ENCODE measurements around the gene PABPN1L. TPM values are rescaled to one million over a fixed set of nuclear protein-coding genes. Genes with fewer than 3 reads are reported as not detected.

The PABPN1L gene
- total and polyA plus RNA-seq, 10 of the 15 experiments (the other 5 are each of a cell fraction or from before 2014, with no cell fraction given): not detected

DNA sequence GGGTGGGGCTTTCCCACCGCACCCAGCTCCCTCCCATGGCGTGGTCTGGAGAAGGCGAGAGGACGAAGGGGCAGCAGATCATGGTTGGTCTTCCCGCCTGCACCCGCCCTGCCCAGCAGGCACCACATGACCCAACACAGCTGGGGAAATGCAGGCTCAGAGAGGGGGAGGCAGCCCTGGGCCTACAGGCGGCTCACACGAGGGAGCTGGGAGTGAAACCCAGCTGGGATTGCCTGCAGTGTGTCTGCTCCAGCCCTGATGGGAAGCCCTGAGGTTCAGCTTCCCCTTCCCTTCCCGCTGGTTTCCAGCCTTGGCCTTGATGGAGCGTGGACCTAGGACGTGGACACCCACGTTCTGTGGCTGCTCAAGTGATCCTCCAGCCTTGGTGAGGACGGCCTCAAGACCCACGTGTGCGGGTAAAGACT lies 20.0 kb upstream of the PABPN1L start:
- Histone ChIP-seq H3K4me2 (ENCODE audit: control insufficient read depth, insufficient read depth) (no peak overlapping the region), H3K79me2 (ENCODE audit: control insufficient read depth, insufficient read depth, low read length) (no peaks in the 10 kb centered on the region), H3K27ac (ENCODE audit: control insufficient read depth, insufficient read depth) (no peak overlapping the region), H3K9ac (ENCODE audit: control insufficient read depth, insufficient read depth, low read length) (no peak overlapping the region), H2AFZ (ENCODE audit: control insufficient read depth, low read depth, low read length) (no peak overlapping the region), H3K4me1 (ENCODE audit: control insufficient read depth, insufficient read depth, low read length) (no peaks in the 10 kb centered on the region), H3K4me3 (no peak overlapping the region), H3K36me3 (ENCODE audit: control insufficient read depth in 2 of 2, insufficient read depth in 2 of 2, low read length in 1 of 2) (peaks cover 2 to 8% of the 10 kb centered on the region in 2 experiments; a peak in 3 of 4 replicates), H4K20me1 (ENCODE audit: control insufficient read depth, insufficient read depth) (no peaks in the 10 kb centered on the region), H3K9me3 (replicated peaks; ENCODE audit: control insufficient read depth, insufficient read depth, low read length) (no peaks in the 10 kb centered on the region), H3K27me3 (replicated peaks in 1 of 2; ENCODE audit: control insufficient read depth in 2 of 2, insufficient read depth in 2 of 2, low read length in 1 of 2) (no peaks in the 10 kb centered on the region)
- DNase-seq (ENCODE audit: low read depth, low spot score) (no peak), ATAC-seq (no peak), FAIRE-seq (no peak)
- ChIA-PET SMC1A (ENCODE audit: uncharacterized antibody, unreplicated experiment) (no interaction called here), POLR2A (no interaction called here), CTCF (no interaction called here), RAD21 (ENCODE audit: unreplicated experiment) (no interaction called here)
- no peak for TF ChIP-seq ESRRA (IDR thresholded peaks at IDR 0.05; ENCODE audit: low read length)
- TF ChIP-seq, protein P1, sequence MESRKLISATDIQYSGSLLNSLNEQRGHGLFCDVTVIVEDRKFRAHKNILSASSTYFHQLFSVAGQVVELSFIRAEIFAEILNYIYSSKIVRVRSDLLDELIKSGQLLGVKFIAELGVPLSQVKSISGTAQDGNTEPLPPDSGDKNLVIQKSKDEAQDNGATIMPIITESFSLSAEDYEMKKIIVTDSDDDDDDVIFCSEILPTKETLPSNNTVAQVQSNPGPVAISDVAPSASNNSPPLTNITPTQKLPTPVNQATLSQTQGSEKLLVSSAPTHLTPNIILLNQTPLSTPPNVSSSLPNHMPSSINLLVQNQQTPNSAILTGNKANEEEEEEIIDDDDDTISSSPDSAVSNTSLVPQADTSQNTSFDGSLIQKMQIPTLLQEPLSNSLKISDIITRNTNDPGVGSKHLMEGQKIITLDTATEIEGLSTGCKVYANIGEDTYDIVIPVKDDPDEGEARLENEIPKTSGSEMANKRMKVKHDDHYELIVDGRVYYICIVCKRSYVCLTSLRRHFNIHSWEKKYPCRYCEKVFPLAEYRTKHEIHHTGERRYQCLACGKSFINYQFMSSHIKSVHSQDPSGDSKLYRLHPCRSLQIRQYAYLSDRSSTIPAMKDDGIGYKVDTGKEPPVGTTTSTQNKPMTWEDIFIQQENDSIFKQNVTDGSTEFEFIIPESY (IDR thresholded peaks at IDR 0.05): no peak
- no TSS peak for BruUV-seq (replicated peaks)
- intact Hi-C loops (cut with micrococcal nuclease; ENCODE audit: unreplicated experiment): no loop called here
- in situ Hi-C loops (cut with MboI): no loop called here
- WGBS (ENCODE audit: insufficient coverage, insufficient replicate concordance, low lambda C conversion rate, missing lambda C conversion rate): 89% methylated on average over 15 of the region's 15 CpGs

DNA sequence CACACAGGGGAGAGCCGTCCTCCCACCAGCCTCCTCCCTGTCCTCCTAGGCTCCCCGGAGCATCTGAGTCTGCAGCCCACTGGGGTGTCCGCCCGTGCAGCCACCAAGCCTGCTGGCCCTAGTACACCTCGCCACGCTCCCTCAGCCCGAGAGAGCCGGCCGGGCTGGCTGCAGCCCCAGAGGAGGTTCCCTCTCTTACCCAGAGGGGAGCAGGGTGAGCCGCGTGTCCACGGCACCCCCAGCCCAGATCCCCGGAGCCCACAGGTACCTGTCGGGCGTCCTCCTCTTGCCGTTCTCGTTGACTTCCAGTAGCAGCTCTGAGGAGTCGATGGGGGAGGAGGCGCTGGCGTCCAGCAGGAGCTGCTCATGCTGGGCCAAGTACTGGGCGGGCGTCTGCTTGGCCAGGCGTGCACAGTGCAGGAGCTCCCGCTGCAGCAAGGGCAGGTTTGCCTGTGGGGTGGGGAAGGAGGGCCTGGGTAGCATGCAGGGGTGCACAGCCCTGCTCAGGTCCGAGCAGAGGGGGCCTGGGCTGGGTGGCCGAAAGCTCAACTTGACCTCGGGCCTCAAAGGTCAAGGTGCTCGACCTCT lies 19.3 kb upstream of the PABPN1L start:
- intact Hi-C loops (cut with micrococcal nuclease; ENCODE audit: unreplicated experiment) (no loop called here), in situ Hi-C loops (cut with MboI) (no loop called here)
- no peak overlapping the region for H2AFZ ChIP-seq (ENCODE audit: control insufficient read depth, low read depth, low read length)
- BruUV-seq (replicated peaks): no TSS peak
- ChIA-PET CTCF (no interaction called here), RAD21 (ENCODE audit: unreplicated experiment) (no interaction called here), SMC1A (ENCODE audit: uncharacterized antibody, unreplicated experiment) (no interaction called here), POLR2A (no interaction called here)
- no peak for FAIRE-seq
- no peaks in the 10 kb centered on the region for H3K9me3 ChIP-seq (replicated peaks; ENCODE audit: control insufficient read depth, insufficient read depth, low read length)
- TF ChIP-seq NR2F1 (conservative IDR thresholded peaks at IDR 0.05) (0 out of 2 replicates have a peak, but pooled peaks have one; percentile 14), NBN (IDR thresholded peaks at IDR 0.05) (no peak), RAD51 (IDR thresholded peaks at IDR 0.05) (no peak)
- no peak overlapping the region for H3K27ac ChIP-seq (ENCODE audit: control insufficient read depth, insufficient read depth)
- H3K36me3 ChIP-seq (ENCODE audit: control insufficient read depth in 2 of 2, insufficient read depth in 2 of 2, low read length in 1 of 2): peaks cover 2 to 7% of the 10 kb centered on the region in 2 experiments; a peak in 3 of 4 replicates
- H3K4me2 ChIP-seq (ENCODE audit: control insufficient read depth, insufficient read depth): no peak overlapping the region
- no peak overlapping the region for H3K9ac ChIP-seq (ENCODE audit: control insufficient read depth, insufficient read depth, low read length)
- no peaks in the 10 kb centered on the region for H4K20me1 ChIP-seq (ENCODE audit: control insufficient read depth, insufficient read depth)
- H3K4me3 ChIP-seq: no peak overlapping the region
- no peaks in the 10 kb centered on the region for H3K79me2 ChIP-seq (ENCODE audit: control insufficient read depth, insufficient read depth, low read length)
- H3K4me1 ChIP-seq (ENCODE audit: control insufficient read depth, insufficient read depth, low read length): no peaks in the 10 kb centered on the region
- DNase-seq (ENCODE audit: low read depth, low spot score): no peak
- ATAC-seq: no peak
- WGBS (ENCODE audit: insufficient coverage, insufficient replicate concordance, low lambda C conversion rate, missing lambda C conversion rate): 95% methylated on average over 26 of the region's 28 CpGs
- no peaks in the 10 kb centered on the region for H3K27me3 ChIP-seq (replicated peaks in 1 of 2; ENCODE audit: control insufficient read depth in 2 of 2, insufficient read depth in 2 of 2, low read length in 1 of 2)
